IgD-negative memory B cell (primary cell): ENCODE measurements around the gene MYO1E. TPM values are rescaled to one million over a fixed set of nuclear protein-coding genes. Genes with fewer than 3 reads are reported as not detected.

Experiments
- H3K27ac Mint-ChIP-seq, 3 donors: one replicate each; pipeline ENCODE4 v1.8.0; 2020 to 2022; ENCODE audit warnings: mild to moderate bottlenecking in 3 of 3, mixed read lengths in 3 of 3, moderate library complexity in 1 of 3
- H3K27me3 Mint-ChIP-seq: one replicate; pipeline ENCODE4 v1.8.0; 2021; ENCODE audit warnings: mixed read lengths
- H3K36me3 Mint-ChIP-seq: one replicate; pipeline ENCODE4 v1.8.0; 2020; ENCODE audit warnings: mild to moderate bottlenecking, mixed read lengths
- H3K4me1 Mint-ChIP-seq, 3 donors: one replicate each; pipeline ENCODE4 v1.8.0; 2020 to 2022; ENCODE audit warnings: mixed read lengths in 3 of 3, mild to moderate bottlenecking in 1 of 3
- H3K4me3 Mint-ChIP-seq, 4 donors: one replicate each; pipeline ENCODE4 v1.8.0; 2020 to 2022; ENCODE audit warnings: mild to moderate bottlenecking in 4 of 4, mixed read lengths in 4 of 4, moderate library complexity in 3 of 4
- H3K9me3 Mint-ChIP-seq, 3 donors: one replicate each; pipeline ENCODE4 v1.8.0; 2020 to 2021; ENCODE audit warnings: mixed read lengths in 3 of 3, mild to moderate bottlenecking in 1 of 3
- polyA plus RNA-seq: library from polyadenylated mRNA; unstranded; fragments of 300-500 nt; fragmentation: Illumina TruSeq; gene quantifications from one replicate; pipeline ENCODE4 v1.2.3, GENCODE V29; 2021

Gene MYO1E
- polyA plus RNA-seq, 1 donor from 2014 or later = 27.4 TPM

GRCh38 chr15:59373215-59373614, 544 bp upstream of the MYO1E start:
- H3K36me3 Mint-ChIP-seq = no peaks in the 10 kb centered on the region
- peaks cover 17 to 57% (median 28%) of the 10 kb centered on the region in 3 donors for H3K4me1 Mint-ChIP-seq
- peak overlapping the region in 2 of 3 donors; percentile 81 to 99 for H3K27ac Mint-ChIP-seq
- no peaks in the 10 kb centered on the region for H3K9me3 Mint-ChIP-seq
- H3K27me3 Mint-ChIP-seq = peaks cover 8% of the 10 kb centered on the region
- H3K4me3 Mint-ChIP-seq = peak overlapping the region; percentile 93 to 100 (median 98)

GRCh38 chr15:59371458-59372351, 966 bp downstream of the MYO1E start:
- peak overlapping the region; percentile 97 to 100 (median 99) for H3K4me3 Mint-ChIP-seq
- H3K4me1 Mint-ChIP-seq = peaks cover 16 to 57% (median 32%) of the 10 kb centered on the region in 3 donors
- peaks cover 8% of the 10 kb centered on the region for H3K27me3 Mint-ChIP-seq
- no peaks in the 10 kb centered on the region for H3K36me3 Mint-ChIP-seq
- H3K9me3 Mint-ChIP-seq = no peaks in the 10 kb centered on the region
- H3K27ac Mint-ChIP-seq = peak overlapping the region; percentile 86 to 99 (median 93)

GRCh38 chr15:59369597-59369996, 3.1 kb downstream of the MYO1E start:
- Mint-ChIP-seq H3K4me3 (peak overlapping the region in 2 of 4 donors; percentile 45 to 95), H3K4me1 (peaks cover 18 to 60% (median 30%) of the 10 kb centered on the region in 3 donors), H3K27me3 (peaks cover 8% of the 10 kb centered on the region), H3K9me3 (no peaks in the 10 kb centered on the region), H3K36me3 (no peaks in the 10 kb centered on the region), H3K27ac (peak overlapping the region in 2 of 3 donors; percentile 78 to 80)

GRCh38 chr15:59367022-59367451, 5.6 kb downstream of the MYO1E start:
- Mint-ChIP-seq H3K4me3 (peak overlapping the region in 1 of 4 donors; percentile 66), H3K9me3 (no peaks in the 10 kb centered on the region), H3K27ac (peak overlapping the region in 2 of 3 donors; percentile 64 to 90), H3K27me3 (peaks cover 2% of the 10 kb centered on the region), H3K36me3 (no peaks in the 10 kb centered on the region), H3K4me1 (peaks cover 15 to 44% (median 24%) of the 10 kb centered on the region in 3 donors)

GRCh38 chr15:59366333-59367021, 6.2 kb downstream of the MYO1E start:
- Mint-ChIP-seq H3K4me3 (no peak overlapping the region), H3K9me3 (no peaks in the 10 kb centered on the region), H3K27me3 (peaks cover 2% of the 10 kb centered on the region), H3K4me1 (peaks cover 15 to 44% (median 24%) of the 10 kb centered on the region in 3 donors), H3K36me3 (no peaks in the 10 kb centered on the region), H3K27ac (no peak overlapping the region)

- H3K36me3 Mint-ChIP-seq = no peaks in the 10 kb centered on the region
- no peaks in the 10 kb centered on the region for H3K9me3 Mint-ChIP-seq
- H3K4me1 Mint-ChIP-seq = peaks cover 3 to 24% (median 12%) of the 10 kb centered on the region in 3 donors
- H3K4me3 Mint-ChIP-seq = no peak overlapping the region
- peak overlapping the region in 1 of 3 donors; percentile 81 for H3K27ac Mint-ChIP-seq
- no peaks in the 10 kb centered on the region for H3K27me3 Mint-ChIP-seq
Measured at GRCh38 chr15:59364248-59364647, 8.4 kb downstream of the MYO1E start.

GRCh38 chr15:59362331-59362730, 10.3 kb downstream of the MYO1E start:
- no peak overlapping the region for H3K4me3 Mint-ChIP-seq
- no peak overlapping the region for H3K27ac Mint-ChIP-seq
- H3K27me3 Mint-ChIP-seq = no peaks in the 10 kb centered on the region
- no peaks in the 10 kb centered on the region for H3K36me3 Mint-ChIP-seq
- H3K4me1 Mint-ChIP-seq = peaks cover 3 to 20% (median 11%) of the 10 kb centered on the region in 3 donors
- H3K9me3 Mint-ChIP-seq = no peaks in the 10 kb centered on the region

- H3K27ac Mint-ChIP-seq = no peak overlapping the region
- H3K4me3 Mint-ChIP-seq = no peak overlapping the region
- H3K36me3 Mint-ChIP-seq = no peaks in the 10 kb centered on the region
- no peaks in the 10 kb centered on the region for H3K27me3 Mint-ChIP-seq
- H3K4me1 Mint-ChIP-seq = peaks cover 3 to 15% (median 10%) of the 10 kb centered on the region in 3 donors
- no peaks in the 10 kb centered on the region for H3K9me3 Mint-ChIP-seq
Measured at GRCh38 chr15:59360896-59361295, 11.8 kb downstream of the MYO1E start.

GRCh38 chr15:59360305-59360704, 12.4 kb downstream of the MYO1E start:
- Mint-ChIP-seq H3K4me3 (no peak overlapping the region), H3K27ac (no peak overlapping the region), H3K36me3 (no peaks in the 10 kb centered on the region), H3K9me3 (no peaks in the 10 kb centered on the region), H3K27me3 (no peaks in the 10 kb centered on the region), H3K4me1 (peaks cover 9 to 21% (median 16%) of the 10 kb centered on the region in 3 donors)

GRCh38 chr15:59355730-59356129, 16.9 kb downstream of the MYO1E start:
- no peaks in the 10 kb centered on the region for H3K9me3 Mint-ChIP-seq
- peak overlapping the region; percentile 52 to 89 (median 70) for H3K4me3 Mint-ChIP-seq
- no peaks in the 10 kb centered on the region for H3K36me3 Mint-ChIP-seq
- peak overlapping the region; percentile 51 to 93 (median 73) for H3K27ac Mint-ChIP-seq
- no peaks in the 10 kb centered on the region for H3K27me3 Mint-ChIP-seq
- peaks cover 39 to 47% (median 45%) of the 10 kb centered on the region in 3 donors for H3K4me1 Mint-ChIP-seq

GRCh38 chr15:59354417-59355031, 18.1 kb downstream of the MYO1E start:
- Mint-ChIP-seq H3K4me3 (peak overlapping the region in 3 of 4 donors; percentile 52 to 89 (median 84)), H3K27me3 (no peaks in the 10 kb centered on the region), H3K4me1 (peaks cover 47 to 56% (median 49%) of the 10 kb centered on the region in 3 donors), H3K9me3 (no peaks in the 10 kb centered on the region), H3K27ac (peak overlapping the region; percentile 51 to 93 (median 53)), H3K36me3 (no peaks in the 10 kb centered on the region)

- Mint-ChIP-seq H3K27ac (peak overlapping the region; percentile 40 to 55 (median 51)), H3K4me1 (peaks cover 51 to 59% (median 51%) of the 10 kb centered on the region in 3 donors), H3K4me3 (peak overlapping the region; percentile 42 to 89 (median 64)), H3K27me3 (no peaks in the 10 kb centered on the region), H3K9me3 (no peaks in the 10 kb centered on the region), H3K36me3 (no peaks in the 10 kb centered on the region)
Measured at GRCh38 chr15:59353994-59354416, 18.7 kb downstream of the MYO1E start.

- H3K27ac Mint-ChIP-seq = peak overlapping the region in 1 of 3 donors; percentile 40
Measured at GRCh38 chr15:59352683-59353082, 20.0 kb downstream of the MYO1E start.

GRCh38 chr15:59352189-59352588, 20.5 kb downstream of the MYO1E start:
- Mint-ChIP-seq H3K4me1 (peaks cover 51 to 53% (median 53%) of the 10 kb centered on the region in 3 donors), H3K4me3 (peak overlapping the region in 3 of 4 donors; percentile 27 to 67 (median 59)), H3K36me3 (no peaks in the 10 kb centered on the region), H3K27me3 (no peaks in the 10 kb centered on the region), H3K27ac (peak overlapping the region in 2 of 3 donors; percentile 35 to 40), H3K9me3 (no peaks in the 10 kb centered on the region)

More at GRCh38 chr15:59352683-59353082, 20.0 kb downstream of the MYO1E start:
- Mint-ChIP-seq H3K36me3 (no peaks in the 10 kb centered on the region), H3K27me3 (no peaks in the 10 kb centered on the region), H3K4me3 (peak overlapping the region in 3 of 4 donors; percentile 27 to 67 (median 59)), H3K9me3 (no peaks in the 10 kb centered on the region), H3K4me1 (peaks cover 51 to 54% (median 51%) of the 10 kb centered on the region in 3 donors)
